ENCODE results near the gene PTPRN2.

Gene PTPRN2

DNA sequence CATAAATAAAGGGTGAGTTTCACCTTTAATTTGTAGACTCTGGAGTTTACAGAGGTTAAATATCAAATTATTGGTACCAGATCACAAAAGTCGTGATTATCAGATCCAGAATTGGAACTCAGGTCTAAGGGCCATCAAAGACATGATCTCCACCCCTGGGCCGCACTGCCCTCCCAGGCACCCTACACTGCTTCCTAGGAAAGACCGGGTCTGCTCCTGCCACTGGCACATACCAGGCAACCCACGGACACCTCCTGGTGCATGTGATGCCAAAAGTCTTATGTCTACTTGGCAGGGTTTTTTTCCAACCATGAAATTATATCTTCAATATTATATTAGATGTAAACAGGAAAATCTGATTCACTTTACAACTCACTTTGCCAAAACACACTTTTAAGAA, 452.8 kb downstream of the PTPRN2 start:
- DNase-seq, result peak in 1 of 42 donors; percentile 23

GRCh38 chr7:158133515-158134271, 453.9 kb downstream of the PTPRN2 start:
- intact Hi-C loops (cut with DNase I), result no loop called here
- peak in 2 of 42 donors; percentile 10 to 32 for DNase-seq

More for the DNA sequence above, 452.8 kb downstream of the PTPRN2 start:
- intact Hi-C loops (cut with DNase I), result no loop called here

DNA sequence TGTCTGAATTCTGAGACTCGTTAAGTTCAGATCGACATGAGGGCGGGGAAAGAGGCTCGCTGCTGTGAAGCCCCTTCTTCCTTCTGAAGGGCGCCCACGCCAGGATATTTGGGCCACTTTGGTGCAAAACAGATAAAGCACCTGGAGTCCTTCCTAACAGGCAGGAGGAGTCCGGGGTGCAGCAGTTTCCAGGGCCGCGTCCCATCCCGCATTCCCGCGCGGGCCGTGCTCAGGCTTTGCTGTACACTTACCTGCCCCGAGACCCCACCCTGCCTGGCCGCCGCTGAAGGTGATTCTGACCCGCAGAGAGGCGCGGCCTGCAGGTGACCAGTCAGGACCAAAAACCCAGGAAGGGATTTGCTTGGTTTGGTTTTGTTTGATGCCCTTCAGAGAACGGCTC, 454.6 kb downstream of the PTPRN2 start:
- peak in 2 of 42 donors; percentile 8 to 37 for DNase-seq
- intact Hi-C loops (cut with DNase I), result no loop called here

DNA sequence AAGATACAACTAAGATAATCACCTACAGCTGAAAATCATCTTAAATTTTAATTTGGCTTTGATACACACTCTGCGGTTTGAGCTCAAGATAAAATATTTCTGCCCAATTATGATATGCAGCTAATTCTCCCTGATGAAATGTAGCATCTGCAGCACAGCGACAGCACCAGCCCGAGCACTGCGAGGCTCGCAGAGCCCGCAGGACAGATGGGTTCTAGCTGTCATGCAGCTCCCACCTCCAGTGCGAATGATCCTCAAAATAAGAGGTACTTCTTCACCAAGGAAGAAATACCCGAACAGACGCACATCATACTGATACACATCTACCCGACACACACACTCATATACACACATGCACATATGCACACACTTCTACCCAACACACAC, 457.6 kb downstream of the PTPRN2 start:
- peak in 1 of 42 donors; percentile 2 for DNase-seq
- intact Hi-C loops (cut with DNase I), result no loop called here

DNA sequence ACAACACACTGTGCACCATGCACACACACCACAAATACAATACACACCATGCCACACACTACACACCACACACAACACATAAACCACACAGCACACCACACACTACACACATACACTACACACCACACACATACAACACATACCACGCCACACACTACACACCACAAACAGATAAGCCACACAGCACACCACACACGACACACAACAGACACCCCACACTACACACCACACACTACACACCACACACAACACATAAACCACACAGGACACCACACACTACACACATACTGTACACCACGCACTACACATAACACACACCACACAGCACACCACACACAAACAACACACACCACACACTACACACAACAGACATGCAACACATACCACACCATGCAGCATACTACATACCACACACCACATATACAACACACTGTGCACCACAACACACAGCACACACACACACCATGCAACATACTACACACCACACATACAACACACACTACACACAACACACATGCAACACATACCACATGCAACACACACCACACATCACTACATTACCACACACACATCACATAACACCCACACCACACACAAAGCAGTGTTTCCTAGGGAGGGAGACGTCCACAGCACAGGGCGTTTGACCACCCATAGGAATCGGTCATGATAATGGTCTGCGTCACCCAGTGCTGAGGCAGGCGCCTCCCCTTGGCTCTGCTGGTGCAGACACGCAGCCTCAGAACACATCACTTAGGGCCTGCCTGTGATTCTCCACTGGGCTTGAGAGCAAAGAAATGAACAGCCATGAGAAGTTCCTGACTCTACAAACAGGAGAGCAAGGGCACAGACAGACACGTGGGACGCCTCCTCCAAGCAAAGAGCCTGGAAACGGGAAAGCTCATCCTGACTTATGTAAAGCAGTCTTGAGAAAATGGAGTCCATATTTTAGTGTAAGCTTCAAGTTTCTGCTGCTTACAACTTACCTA, 458.3 kb downstream of the PTPRN2 start:
- DNase-seq, result peak in 32 of 42 donors; percentile 20 to 81 (median 52)
- intact Hi-C loops (cut with DNase I), result no loop called here

GRCh38 chr7:158128572-158128971, 459.1 kb downstream of the PTPRN2 start:
- intact Hi-C loops (cut with DNase I), result no loop called here
- DNase-seq, result no peak

DNA sequence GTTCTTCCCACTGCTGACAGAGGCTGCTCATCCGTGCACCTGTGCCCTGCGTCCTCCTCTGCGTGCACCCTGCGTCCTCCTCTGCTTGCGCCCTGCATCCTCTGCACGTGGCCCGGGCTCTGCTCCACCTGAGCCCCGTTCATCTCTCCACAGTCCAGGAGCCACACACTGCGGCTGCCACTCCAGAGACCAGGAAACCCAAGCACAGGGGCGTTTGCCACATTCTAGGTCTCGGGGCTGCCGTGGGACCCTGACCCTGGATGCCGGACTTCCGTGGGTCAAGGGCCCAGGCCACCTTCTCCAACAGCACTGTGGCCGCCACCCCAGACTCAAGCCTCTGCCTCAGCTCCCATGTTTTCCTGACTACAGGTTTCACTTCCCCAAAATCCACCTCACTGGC, 460.4 kb downstream of the PTPRN2 start:
- DNase-seq, result no peak
- intact Hi-C loops (cut with DNase I), result no loop called here

DNA sequence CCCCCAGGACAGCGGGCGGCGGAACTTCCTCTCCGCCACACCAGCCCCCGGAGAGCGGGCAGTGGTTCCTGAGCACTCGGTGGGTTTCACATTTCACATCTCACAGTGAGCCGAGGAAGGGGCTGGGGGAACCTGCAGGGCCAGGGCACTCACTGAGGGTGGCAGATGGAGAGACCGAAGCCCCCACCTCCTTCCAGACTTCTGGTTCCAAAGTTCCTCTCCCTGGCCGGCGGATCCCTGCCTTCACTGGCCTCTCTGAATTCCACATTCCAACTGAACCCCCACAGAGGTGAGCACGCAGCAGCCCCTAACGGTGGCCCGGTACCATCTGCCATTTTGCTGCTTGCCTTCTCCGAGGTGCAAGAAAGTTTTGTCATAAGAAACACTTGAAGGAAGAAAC, 461.0 kb downstream of the PTPRN2 start:
- intact Hi-C loops (cut with DNase I), result no loop called here
- DNase-seq, result no peak

DNA sequence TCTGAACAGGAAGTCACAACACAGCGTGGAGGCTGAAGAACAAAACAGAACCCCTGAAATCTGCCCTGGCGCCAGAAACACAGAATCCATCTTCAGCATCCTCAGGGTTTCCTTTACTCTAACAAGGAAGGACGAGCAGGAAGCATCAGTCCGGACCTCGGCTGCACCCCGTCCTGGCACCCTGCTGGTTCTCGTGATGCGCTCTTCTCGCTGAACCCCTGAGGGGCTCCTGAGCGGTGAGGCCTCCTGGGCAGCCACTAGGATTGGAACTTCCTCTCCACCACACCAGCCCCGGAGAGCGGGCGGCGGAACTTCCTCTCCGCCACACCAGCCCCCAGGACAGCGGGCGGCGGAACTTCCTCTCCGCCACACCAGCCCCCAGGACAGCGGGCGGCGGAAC, 461.9 kb downstream of the PTPRN2 start:
- no peak for DNase-seq
- intact Hi-C loops (cut with DNase I), result no loop called here

DNA sequence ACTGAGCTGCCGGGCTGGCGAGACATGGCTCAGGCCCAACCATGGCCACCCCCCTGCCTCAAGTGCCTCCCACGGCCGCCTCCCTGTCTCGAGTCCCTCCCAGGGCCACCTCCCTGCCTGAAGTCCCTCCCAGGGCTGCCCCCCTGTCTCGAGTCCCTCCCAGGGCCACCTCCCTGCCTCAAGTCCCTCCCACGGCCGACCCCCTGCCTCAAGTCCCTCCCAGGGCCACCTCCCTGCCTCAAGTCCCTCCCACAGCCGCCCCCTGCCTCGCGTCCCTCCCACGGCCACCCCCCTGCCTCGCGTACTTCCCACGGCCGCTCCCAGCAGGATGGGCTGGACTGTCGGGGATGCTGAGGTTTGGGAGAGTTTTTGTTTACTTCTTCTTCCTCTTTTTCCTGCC, 462.5 kb downstream of the PTPRN2 start:
- intact Hi-C loops (cut with DNase I), result no loop called here
- DNase-seq, result no peak

- DNase-seq, result no peak
- intact Hi-C loops (cut with DNase I), result no loop called here
Measured at GRCh38 chr7:158124671-158125079, 462.9 kb downstream of the PTPRN2 start.

- DNase-seq, result peak in 1 of 42 donors; percentile 2
- intact Hi-C loops (cut with DNase I), result no loop called here
Measured at GRCh38 chr7:158123753-158124152, 463.9 kb downstream of the PTPRN2 start.

- peak in 2 of 42 donors; percentile 16 to 34 for DNase-seq
- intact Hi-C loops (cut with DNase I), result no loop called here
Measured at GRCh38 chr7:158123214-158123613, 464.4 kb downstream of the PTPRN2 start.

DNA sequence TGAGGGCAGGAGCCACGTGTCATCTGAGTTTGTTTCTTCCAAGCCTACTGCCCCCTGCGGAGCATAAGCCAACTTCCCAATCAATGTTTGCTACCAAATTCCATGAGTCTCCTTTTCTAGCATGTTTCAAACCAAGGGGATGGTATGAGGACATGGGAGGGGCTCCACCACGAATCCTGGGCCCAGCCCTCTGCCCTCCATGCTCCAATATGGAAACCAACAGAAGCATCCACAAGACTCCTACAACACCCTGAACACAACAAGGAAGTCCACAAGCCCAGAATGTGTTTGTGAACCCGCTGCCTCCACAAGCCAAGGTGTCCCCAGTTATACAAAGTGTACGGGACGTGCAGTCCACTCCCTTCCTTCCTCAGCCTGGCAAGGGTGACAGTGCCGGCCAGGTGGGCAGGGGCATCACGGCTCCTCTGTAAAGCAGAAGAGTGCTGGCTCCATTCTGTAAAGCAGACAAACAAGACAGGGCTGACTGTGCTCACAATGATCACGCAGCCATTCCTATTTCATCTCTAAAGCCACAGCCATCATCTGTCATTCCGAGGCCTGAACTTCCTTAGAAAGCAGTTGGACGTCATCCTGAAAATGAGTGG, 466.1 kb downstream of the PTPRN2 start:
- intact Hi-C loops (cut with DNase I), result no loop called here
- no peak for DNase-seq

- DNase-seq, result no peak
- intact Hi-C loops (cut with DNase I), result no loop called here
Measured at GRCh38 chr7:158120716-158121115, 466.9 kb downstream of the PTPRN2 start.

DNA sequence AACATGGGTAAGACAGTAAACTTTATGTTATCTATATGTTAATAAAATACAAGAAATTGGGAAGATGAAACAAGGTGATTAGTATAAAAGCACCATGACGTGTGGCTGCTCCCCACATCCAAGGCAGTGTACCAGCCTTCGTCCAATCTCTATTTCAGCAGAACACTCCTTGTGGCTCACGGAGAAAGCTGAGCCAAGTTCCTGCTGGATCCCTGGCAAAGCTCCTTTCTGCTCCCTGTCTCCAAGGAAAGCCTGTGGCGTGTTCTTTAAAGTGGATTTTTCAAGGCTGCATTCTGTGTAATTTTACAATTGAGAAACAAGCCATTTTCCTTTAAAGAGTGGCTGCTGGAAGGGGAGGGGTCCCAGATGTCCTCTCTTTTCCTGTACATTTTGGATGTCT, 467.3 kb downstream of the PTPRN2 start:
- no peak for DNase-seq
- intact Hi-C loops (cut with DNase I), result no loop called here

DNA sequence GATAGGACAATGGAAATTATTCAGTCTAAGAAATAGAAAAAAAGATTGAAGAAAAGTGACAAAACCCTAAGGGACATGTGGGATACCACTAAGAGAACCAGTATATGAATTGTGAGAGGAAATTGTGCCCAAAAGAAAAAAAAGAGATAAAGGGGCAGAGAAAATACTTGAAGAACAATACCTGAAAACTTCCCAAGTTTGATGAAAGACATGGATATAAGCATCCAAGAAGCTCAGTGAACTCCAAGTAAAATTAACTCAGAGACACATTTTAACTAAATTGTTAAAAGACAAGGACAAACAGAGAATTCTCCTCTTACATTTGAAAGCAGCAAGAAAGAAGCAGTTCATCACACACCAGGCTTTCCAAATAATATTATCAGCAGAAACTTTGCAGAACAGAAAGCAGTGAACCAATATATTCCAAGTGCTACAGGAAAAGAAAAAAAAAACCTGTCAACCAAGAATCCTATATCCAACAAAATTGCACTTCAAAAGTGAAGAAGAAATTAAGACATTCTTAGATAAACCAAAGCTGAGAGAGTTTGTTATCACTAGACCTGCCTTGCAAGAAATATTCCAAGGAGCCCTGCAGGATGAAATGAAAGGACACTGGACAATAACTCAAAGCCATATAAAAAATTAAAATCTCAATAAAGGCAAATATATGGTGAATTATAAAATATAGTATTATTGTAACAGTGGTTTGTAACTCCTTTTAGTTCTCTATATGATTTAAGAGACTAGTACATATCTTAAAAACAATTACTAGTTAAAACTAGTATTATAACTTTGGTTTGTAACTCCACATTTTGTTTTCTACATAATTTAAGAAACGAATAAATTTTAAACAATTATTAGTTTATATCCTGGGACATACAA, 470.0 kb downstream of the PTPRN2 start:
- intact Hi-C loops (cut with DNase I), result no loop called here
- DNase-seq, result no peak

DNA sequence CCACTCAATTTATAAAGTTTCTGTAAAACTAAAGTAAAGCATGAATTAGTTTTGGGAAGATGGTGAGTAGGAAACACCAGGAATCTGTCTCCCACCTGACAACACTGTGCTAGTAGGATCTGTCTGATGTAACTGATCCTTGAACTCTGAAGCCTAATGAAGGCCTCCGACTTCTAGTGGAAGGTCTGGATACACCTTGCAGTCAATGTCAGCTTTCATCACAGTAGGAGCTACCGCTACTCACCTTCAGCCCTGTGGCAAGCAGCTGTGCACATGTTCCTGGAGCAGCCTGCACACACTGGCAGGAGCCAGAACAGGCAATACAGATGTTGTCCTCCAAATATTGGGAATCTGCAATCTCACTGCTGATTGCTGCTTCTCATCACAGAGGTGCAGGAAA, 471.4 kb downstream of the PTPRN2 start:
- no peak for DNase-seq
- intact Hi-C loops (cut with DNase I), result no loop called here

Measured in head of caudate nucleus (tissue), 42 donors.